Activated T-cell treated with anti-CD3 and anti-CD28 coated beads, Interleukin-2, amount 50 U/mL, for 72 hours (primary cell): ENCODE measurements around the gene GANC. TPM values are rescaled to one million over a fixed set of nuclear protein-coding genes. Genes with fewer than 3 reads are reported as not detected.

Experiments
- ATAC-seq, 2 donors: fragments of 150-1000 bp; cut with Tn5 transposase; replicated peaks in 1 of 2; 2 replicates each; pipeline ENCODE4 v1.10.0; 2021; ENCODE audit warnings: moderate library complexity in 2 of 2, mild to moderate bottlenecking in 1 of 2
- DNase-seq, 2 donors: peaks; one replicate each; pipeline ENCODE4 v3.0.0; 2021 to 2022; ENCODE audit warnings: mixed read lengths in 1 of 2
- H3K27ac Mint-ChIP-seq: one replicate; pipeline ENCODE4 v1.8.0; 2022; ENCODE audit warnings: mild to moderate bottlenecking, moderate library complexity, mixed read lengths
- H3K27me3 Mint-ChIP-seq: one replicate; pipeline ENCODE4 v1.8.0; 2022; ENCODE audit warnings: low read depth, mixed read lengths
- H3K36me3 Mint-ChIP-seq, 2 donors: one replicate each; pipeline ENCODE4 v1.8.0; 2022; ENCODE audit warnings: mixed read lengths in 2 of 2, mild to moderate bottlenecking in 1 of 2; ENCODE audit not compliant: insufficient read depth in 2 of 2
- H3K4me1 Mint-ChIP-seq: one replicate; pipeline ENCODE4 v1.8.0; 2022; ENCODE audit warnings: low read depth, mixed read lengths
- H3K4me3 Mint-ChIP-seq, 2 donors: one replicate each; pipeline ENCODE4 v1.8.0; 2022; ENCODE audit warnings: mild to moderate bottlenecking in 2 of 2, mixed read lengths in 2 of 2, moderate library complexity in 2 of 2
- H3K9me3 Mint-ChIP-seq, 2 donors: one replicate each; pipeline ENCODE4 v1.8.0; 2022; ENCODE audit warnings: mixed read lengths in 2 of 2
- total RNA-seq, 2 donors: library from RNA; stranded (reverse); gene quantifications; one replicate each; pipeline ENCODE4 v1.2.3, GENCODE V29; 2022

The GANC gene
- total RNA-seq, 2 donors from 2014 or later, result 27.3 to 34.1 TPM

GRCh38 chr15:42403389-42403788, 130.4 kb downstream of the GANC start:
- no peak overlapping the region for H3K27ac Mint-ChIP-seq
- DNase-seq, result no peak
- H3K36me3 Mint-ChIP-seq, result peaks cover 0 to 2% of the 10 kb centered on the region in 2 donors
- no peaks in the 10 kb centered on the region for H3K27me3 Mint-ChIP-seq
- no peak for ATAC-seq
- no peaks in the 10 kb centered on the region for H3K9me3 Mint-ChIP-seq
- H3K4me1 Mint-ChIP-seq, result peaks cover 6% of the 10 kb centered on the region
- H3K4me3 Mint-ChIP-seq, result no peak overlapping the region

- H3K4me3 Mint-ChIP-seq, result no peak overlapping the region
- H3K27ac Mint-ChIP-seq, result no peak overlapping the region
- H3K9me3 Mint-ChIP-seq, result no peaks in the 10 kb centered on the region
- ATAC-seq (no peak), DNase-seq (no peak)
- peaks cover 0 to 2% of the 10 kb centered on the region in 2 donors for H3K36me3 Mint-ChIP-seq
- no peaks in the 10 kb centered on the region for H3K27me3 Mint-ChIP-seq
- H3K4me1 Mint-ChIP-seq, result peaks cover 6% of the 10 kb centered on the region
Measured at GRCh38 chr15:42404461-42405235, 131.6 kb downstream of the GANC start.

GRCh38 chr15:42405863-42406482, 133.0 kb downstream of the GANC start:
- Mint-ChIP-seq H3K9me3 (no peaks in the 10 kb centered on the region), H3K27me3 (no peaks in the 10 kb centered on the region), H3K4me1 (peaks cover 6% of the 10 kb centered on the region), H3K36me3 (no peaks in the 10 kb centered on the region), H3K4me3 (no peak overlapping the region), H3K27ac (no peak overlapping the region)
- ATAC-seq (no peak), DNase-seq (no peak)

Other genes with a start within 250 kb of the GANC start
- gene PLA2G4D, start 178.6 kb upstream of the GANC start, total RNA-seq, result not detected
- gene PLA2G4F, start 116.6 kb upstream of the GANC start, total RNA-seq, result under 1 TPM in 1 of 2 donors, not detected in 1; 0.07 TPM
- 10 to 100 TPM; 79.8 to 95.3 TPM for gene VPS39, start 64.9 kb upstream of the GANC start, total RNA-seq
- gene TMEM87A, start 232 bp downstream of the GANC start, total RNA-seq, result 10 to 100 TPM; 40.6 to 42.5 TPM
- 1 to 10 TPM; 9.0 to 9.2 TPM for gene CAPN3, start 86.3 kb downstream of the GANC start, total RNA-seq
- gene ZNF106, start 217.9 kb downstream of the GANC start, total RNA-seq, result 10 to 100 TPM; 51.1 to 66.2 TPM
- 10 to 100 TPM; 72.0 to 79.7 TPM for gene SNAP23, start 222.4 kb downstream of the GANC start, total RNA-seq